Nephron progenitor cell (in vitro differentiated cells): Measurements from ENCODE around the gene ACBD7.

Experiments used
- DNase-seq: peaks from one replicate; pipeline ENCODE4 v3.0.0; 2021
- H3K27ac Mint-ChIP-seq: 2 replicates; pipeline ENCODE4 v1.8.0; 2021; ENCODE audit warnings: mild to moderate bottlenecking, moderate library complexity, mixed read lengths
- H3K27me3 Mint-ChIP-seq: 2 replicates; pipeline ENCODE4 v1.8.0; 2021; ENCODE audit warnings: mild to moderate bottlenecking, low read depth, mixed read lengths; ENCODE audit not compliant: poor library complexity
- H3K36me3 Mint-ChIP-seq: 2 replicates; pipeline ENCODE4 v1.8.0; 2021; ENCODE audit warnings: low read depth, mixed read lengths
- H3K4me1 Mint-ChIP-seq: 2 replicates; pipeline ENCODE4 v1.8.0; 2021; ENCODE audit warnings: mixed read lengths
- H3K4me3 Mint-ChIP-seq: 2 replicates; pipeline ENCODE4 v1.8.0; 2021; ENCODE audit warnings: mild to moderate bottlenecking, moderate library complexity, mixed read lengths
- H3K9me3 Mint-ChIP-seq: 2 replicates; pipeline ENCODE4 v1.8.0; 2021; ENCODE audit warnings: mild to moderate bottlenecking, moderate library complexity, mixed read lengths
- CTCF ChIP-seq: fragments of 200-600 bp; sonication (generic); IDR thresholded peaks from 2 replicates; pipeline ENCODE4 v1.5.0; 2021; ENCODE audit warnings: antibody characterized with exemption

The ACBD7 gene

GRCh38 chr10:15124908-15125307 is 36.3 kb upstream of the ACBD7 start:
- TF ChIP-seq CTCF, result no peak
- Mint-ChIP-seq H3K27ac (no peak overlapping the region), H3K27me3 (no peaks in the 10 kb centered on the region), H3K9me3 (peaks cover 4% of the 10 kb centered on the region), H3K4me1 (no peaks in the 10 kb centered on the region), H3K4me3 (no peak overlapping the region), H3K36me3 (peaks cover 64% of the 10 kb centered on the region)
- no peak for DNase-seq

- no peaks in the 10 kb centered on the region for H3K27me3 Mint-ChIP-seq
- H3K9me3 Mint-ChIP-seq, result peaks cover 4% of the 10 kb centered on the region
- H3K4me1 Mint-ChIP-seq, result no peaks in the 10 kb centered on the region
- no peak for TF ChIP-seq CTCF
- H3K4me3 Mint-ChIP-seq, result no peak overlapping the region
- H3K36me3 Mint-ChIP-seq, result peaks cover 57% of the 10 kb centered on the region
- no peak for DNase-seq
- H3K27ac Mint-ChIP-seq, result peak overlapping the region; percentile 74
These were observed 35.6 kb upstream of the ACBD7 start for GRCh38 chr10:15124190-15124589.

- TF ChIP-seq CTCF, result no peak
- H3K27me3 Mint-ChIP-seq, result no peaks in the 10 kb centered on the region
- peak overlapping the region; percentile 74 for H3K27ac Mint-ChIP-seq
- H3K4me3 Mint-ChIP-seq, result no peak overlapping the region
- H3K4me1 Mint-ChIP-seq, result no peaks in the 10 kb centered on the region
- H3K36me3 Mint-ChIP-seq, result peaks cover 52% of the 10 kb centered on the region
- H3K9me3 Mint-ChIP-seq, result peaks cover 4% of the 10 kb centered on the region
- no peak for DNase-seq
These were observed 35.2 kb upstream of the ACBD7 start for GRCh38 chr10:15123749-15124184.

- H3K4me3 Mint-ChIP-seq, result no peak overlapping the region
- peaks cover 40% of the 10 kb centered on the region for H3K36me3 Mint-ChIP-seq
- no peaks in the 10 kb centered on the region for H3K9me3 Mint-ChIP-seq
- peaks cover 2% of the 10 kb centered on the region for H3K27me3 Mint-ChIP-seq
- no peaks in the 10 kb centered on the region for H3K4me1 Mint-ChIP-seq
- no peak overlapping the region for H3K27ac Mint-ChIP-seq
- no peak for TF ChIP-seq CTCF
- no peak for DNase-seq
These were observed 34.0 kb upstream of the ACBD7 start for GRCh38 chr10:15122477-15123030.

GRCh38 chr10:15121707-15122106 is 33.1 kb upstream of the ACBD7 start:
- H3K4me3 Mint-ChIP-seq, result no peak overlapping the region
- H3K27me3 Mint-ChIP-seq, result peaks cover 2% of the 10 kb centered on the region
- peaks cover 37% of the 10 kb centered on the region for H3K36me3 Mint-ChIP-seq
- no peaks in the 10 kb centered on the region for H3K4me1 Mint-ChIP-seq
- no peak for DNase-seq
- no peak for TF ChIP-seq CTCF
- no peak overlapping the region for H3K27ac Mint-ChIP-seq
- H3K9me3 Mint-ChIP-seq, result no peaks in the 10 kb centered on the region

- Mint-ChIP-seq H3K36me3 (peaks cover 26% of the 10 kb centered on the region), H3K4me1 (no peaks in the 10 kb centered on the region), H3K27ac (no peak overlapping the region), H3K4me3 (no peak overlapping the region), H3K27me3 (peaks cover 2% of the 10 kb centered on the region), H3K9me3 (no peaks in the 10 kb centered on the region)
- no peak for TF ChIP-seq CTCF
- DNase-seq, result no peak
These were observed 31.9 kb upstream of the ACBD7 start for GRCh38 chr10:15120523-15120922.
